ENCODE results near the gene ATF6.

ATF6 gene

DNA sequence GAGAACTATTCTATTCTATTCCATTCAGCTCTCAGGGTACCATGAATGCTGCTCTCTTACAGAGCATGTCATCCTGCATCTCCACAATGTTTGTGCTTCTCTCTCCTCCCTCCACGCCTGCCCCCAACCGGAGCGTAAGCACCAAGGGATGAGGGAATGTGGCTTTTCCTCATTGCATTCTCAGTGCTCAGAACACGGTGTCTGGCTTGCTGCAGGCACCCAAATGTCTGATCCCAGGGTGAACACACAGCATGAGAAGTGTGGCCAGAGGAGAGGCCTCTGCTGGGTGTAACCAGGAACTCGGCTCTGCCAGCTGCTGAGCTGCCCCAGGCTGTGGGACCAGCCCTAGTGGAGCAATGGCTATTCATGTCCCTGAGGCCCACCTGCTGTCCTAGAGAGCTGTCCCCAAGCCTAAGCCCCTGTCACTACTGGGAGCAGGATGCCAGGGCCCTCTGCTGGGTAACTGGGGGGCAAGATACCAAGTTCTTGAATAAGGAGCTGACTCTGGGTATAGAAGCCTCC lies 219.2 kb downstream of the ATF6 start:
- peaks cover 20% of the 10 kb centered on the region for H3K27me3 ChIP-seq (ENCODE audit: control insufficient read depth, low read length)
- no peak overlapping the region for H3K4me3 ChIP-seq (ENCODE audit: low read length)
- H3K4me1 ChIP-seq (ENCODE audit: control insufficient read depth, low read length) = no peaks in the 10 kb centered on the region
- H3K36me3 ChIP-seq (ENCODE audit: control insufficient read depth, low read length) = no peaks in the 10 kb centered on the region
- no peaks in the 10 kb centered on the region for H3F3A ChIP-seq (ENCODE audit: control insufficient read depth, insufficient read depth)
- no peak overlapping the region for H3K27ac ChIP-seq (ENCODE audit: low read depth, low read length)
- H3K79me2 ChIP-seq (ENCODE audit: control insufficient read depth, low read length) = no peaks in the 10 kb centered on the region
- H3K9me2 ChIP-seq (replicated peaks; ENCODE audit: control insufficient read depth, low read length) = no peaks in the 10 kb centered on the region
- H4K20me1 ChIP-seq (ENCODE audit: control insufficient read depth, insufficient read depth, low read depth, low read length) = no peaks in the 10 kb centered on the region
- H3K9me3 ChIP-seq (ENCODE audit: control insufficient read depth, insufficient read depth, low read length) = no peaks in the 10 kb centered on the region
- TF ChIP-seq EZH2phosphoT487 (IDR thresholded peaks at IDR 0.05; ENCODE audit: borderline replicate concordance, low read length) = no peak
- TF ChIP-seq, protein P1, sequence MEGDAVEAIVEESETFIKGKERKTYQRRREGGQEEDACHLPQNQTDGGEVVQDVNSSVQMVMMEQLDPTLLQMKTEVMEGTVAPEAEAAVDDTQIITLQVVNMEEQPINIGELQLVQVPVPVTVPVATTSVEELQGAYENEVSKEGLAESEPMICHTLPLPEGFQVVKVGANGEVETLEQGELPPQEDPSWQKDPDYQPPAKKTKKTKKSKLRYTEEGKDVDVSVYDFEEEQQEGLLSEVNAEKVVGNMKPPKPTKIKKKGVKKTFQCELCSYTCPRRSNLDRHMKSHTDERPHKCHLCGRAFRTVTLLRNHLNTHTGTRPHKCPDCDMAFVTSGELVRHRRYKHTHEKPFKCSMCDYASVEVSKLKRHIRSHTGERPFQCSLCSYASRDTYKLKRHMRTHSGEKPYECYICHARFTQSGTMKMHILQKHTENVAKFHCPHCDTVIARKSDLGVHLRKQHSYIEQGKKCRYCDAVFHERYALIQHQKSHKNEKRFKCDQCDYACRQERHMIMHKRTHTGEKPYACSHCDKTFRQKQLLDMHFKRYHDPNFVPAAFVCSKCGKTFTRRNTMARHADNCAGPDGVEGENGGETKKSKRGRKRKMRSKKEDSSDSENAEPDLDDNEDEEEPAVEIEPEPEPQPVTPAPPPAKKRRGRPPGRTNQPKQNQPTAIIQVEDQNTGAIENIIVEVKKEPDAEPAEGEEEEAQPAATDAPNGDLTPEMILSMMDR (IDR thresholded peaks at IDR 0.05; ENCODE audit: low read depth, low read length, poor library complexity, severe bottlenecking) = no peak
- no peak overlapping the region for H3K4me2 ChIP-seq (ENCODE audit: low read length)

DNA sequence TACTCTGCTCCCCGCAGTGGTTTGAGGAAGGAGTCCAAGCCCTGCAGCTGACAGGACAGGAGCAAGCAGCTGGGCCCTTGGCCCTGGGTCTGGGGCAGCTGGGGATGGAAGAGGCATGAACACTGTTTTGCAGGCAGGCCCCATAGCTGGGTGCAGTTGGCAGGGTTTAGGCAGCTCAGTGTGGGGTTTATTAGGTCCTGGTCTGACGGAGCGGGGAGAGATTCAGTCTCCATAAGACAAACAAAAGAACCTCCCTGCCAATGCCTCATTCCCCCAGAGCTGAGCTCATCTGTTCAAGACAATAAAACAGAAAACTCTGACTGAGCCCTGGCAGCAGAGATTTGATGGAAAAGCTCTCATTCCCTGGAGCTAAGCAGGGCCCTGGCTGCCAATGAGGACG lies 220.2 kb downstream of the ATF6 start:
- Histone ChIP-seq H3K36me3 (ENCODE audit: control insufficient read depth, low read length) (no peaks in the 10 kb centered on the region), H3K79me2 (ENCODE audit: control insufficient read depth, low read length) (no peaks in the 10 kb centered on the region)

DNA sequence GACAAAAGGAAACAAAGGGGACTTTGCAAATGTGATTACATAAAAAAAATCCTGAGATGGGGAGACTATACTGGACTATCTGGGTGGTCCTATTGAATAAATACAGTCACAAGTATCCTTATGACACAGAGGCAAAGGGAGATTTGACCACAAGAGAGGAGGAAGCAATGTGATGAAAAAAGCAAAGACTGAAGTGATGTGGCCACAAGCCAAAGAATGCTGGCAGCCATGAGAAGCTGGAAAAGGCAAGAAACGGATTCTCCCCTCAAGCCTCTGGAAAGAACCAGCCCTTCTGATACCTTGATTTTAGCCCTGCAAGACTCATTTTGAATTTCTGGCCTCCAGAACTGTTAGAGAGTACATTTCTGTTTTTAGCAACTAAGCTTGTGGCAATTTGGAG lies 221.2 kb downstream of the ATF6 start:
- Histone ChIP-seq H3K4me2 (ENCODE audit: low read length) (no peak overlapping the region), H3K9me3 (ENCODE audit: control insufficient read depth, insufficient read depth, low read length) (no peaks in the 10 kb centered on the region), H3K27ac (ENCODE audit: low read depth, low read length) (no peak overlapping the region), H4K20me1 (ENCODE audit: control insufficient read depth, insufficient read depth, low read depth, low read length) (no peaks in the 10 kb centered on the region), H3K4me1 (ENCODE audit: control insufficient read depth, low read length) (no peaks in the 10 kb centered on the region), H3K9me2 (replicated peaks; ENCODE audit: control insufficient read depth, low read length) (no peaks in the 10 kb centered on the region), H3F3A (ENCODE audit: control insufficient read depth, insufficient read depth) (no peaks in the 10 kb centered on the region), H3K79me2 (ENCODE audit: control insufficient read depth, low read length) (no peaks in the 10 kb centered on the region), H3K27me3 (ENCODE audit: control insufficient read depth, low read length) (peaks cover 14% of the 10 kb centered on the region), H3K4me3 (ENCODE audit: low read length) (no peak overlapping the region), H3K36me3 (ENCODE audit: control insufficient read depth, low read length) (no peaks in the 10 kb centered on the region)
- TF ChIP-seq, protein P1 (IDR thresholded peaks at IDR 0.05; ENCODE audit: low read depth, low read length, poor library complexity, severe bottlenecking) = no peak
- no peak for TF ChIP-seq EZH2phosphoT487 (IDR thresholded peaks at IDR 0.05; ENCODE audit: borderline replicate concordance, low read length)

More for the DNA sequence above, 220.2 kb downstream of the ATF6 start:
- no peaks in the 10 kb centered on the region for H3K4me1 ChIP-seq (ENCODE audit: control insufficient read depth, low read length)
- H3K4me2 ChIP-seq (ENCODE audit: low read length) = no peak overlapping the region
- no peaks in the 10 kb centered on the region for H4K20me1 ChIP-seq (ENCODE audit: control insufficient read depth, insufficient read depth, low read depth, low read length)
- H3F3A ChIP-seq (ENCODE audit: control insufficient read depth, insufficient read depth) = no peaks in the 10 kb centered on the region
- no peaks in the 10 kb centered on the region for H3K9me2 ChIP-seq (replicated peaks; ENCODE audit: control insufficient read depth, low read length)
- TF ChIP-seq EZH2phosphoT487 (IDR thresholded peaks at IDR 0.05; ENCODE audit: borderline replicate concordance, low read length) = no peak
- TF ChIP-seq, protein P1 (IDR thresholded peaks at IDR 0.05; ENCODE audit: low read depth, low read length, poor library complexity, severe bottlenecking) = no peak
- H3K27me3 ChIP-seq (ENCODE audit: control insufficient read depth, low read length) = peaks cover 14% of the 10 kb centered on the region
- H3K27ac ChIP-seq (ENCODE audit: low read depth, low read length) = no peak overlapping the region
- H3K4me3 ChIP-seq (ENCODE audit: low read length) = no peak overlapping the region
- H3K9me3 ChIP-seq (ENCODE audit: control insufficient read depth, insufficient read depth, low read length) = no peaks in the 10 kb centered on the region

Data from DOHH2 (cell line).